HG02642 (cell line): ENCODE results near the gene ZNF880.
"Not testable (repeated sequence)": the region's sequence is repeated elsewhere in the genome, so short reads cannot be mapped to it uniquely, and the experiment has no call there.

Experiments
- ATAC-seq: cut with Tn5 transposase; IDR thresholded peaks from one replicate; pipeline ENCODE4 v1.9.1; 2021; ENCODE audit warnings: mild to moderate bottlenecking; ENCODE audit not compliant: unreplicated experiment, poor library complexity

ZNF880 gene

GRCh38 chr19:52369559-52370340 lies at the start of gene ZNF880:
TSS of gene ZNF880 (plus strand) at chr19:52369923. CDS start at chr19:52369966, 43 bp downstream.
- peak; percentile 91 for ATAC-seq

GRCh38 chr19:52322429-52322828 lies 47.3 kb upstream of the ZNF880 start:
- no peak for ATAC-seq

DNA sequence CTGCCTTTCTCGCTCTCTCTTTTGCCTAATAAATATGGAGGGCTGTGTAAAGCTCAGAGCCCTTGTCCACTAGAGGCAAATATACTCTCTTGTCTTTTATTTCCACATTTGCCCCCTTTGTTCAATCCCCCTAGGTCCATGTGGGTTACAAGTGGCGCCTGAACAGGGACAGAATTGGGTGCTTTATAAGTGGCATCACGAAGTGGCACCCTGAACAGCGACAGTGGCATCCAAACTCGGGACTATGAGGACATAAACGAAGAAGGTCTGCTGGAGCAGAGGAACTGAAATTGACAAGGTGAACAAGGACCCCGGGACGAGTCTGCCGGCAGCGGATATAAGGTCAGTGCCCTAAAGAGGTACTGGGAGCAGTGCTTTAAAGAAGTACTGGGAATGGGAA lies 38.0 kb upstream of the ZNF880 start:
- ATAC-seq, result no peak

GRCh38 chr19:52335768-52336116 lies 34.0 kb upstream of the ZNF880 start:
- ATAC-seq, result no peak

DNA sequence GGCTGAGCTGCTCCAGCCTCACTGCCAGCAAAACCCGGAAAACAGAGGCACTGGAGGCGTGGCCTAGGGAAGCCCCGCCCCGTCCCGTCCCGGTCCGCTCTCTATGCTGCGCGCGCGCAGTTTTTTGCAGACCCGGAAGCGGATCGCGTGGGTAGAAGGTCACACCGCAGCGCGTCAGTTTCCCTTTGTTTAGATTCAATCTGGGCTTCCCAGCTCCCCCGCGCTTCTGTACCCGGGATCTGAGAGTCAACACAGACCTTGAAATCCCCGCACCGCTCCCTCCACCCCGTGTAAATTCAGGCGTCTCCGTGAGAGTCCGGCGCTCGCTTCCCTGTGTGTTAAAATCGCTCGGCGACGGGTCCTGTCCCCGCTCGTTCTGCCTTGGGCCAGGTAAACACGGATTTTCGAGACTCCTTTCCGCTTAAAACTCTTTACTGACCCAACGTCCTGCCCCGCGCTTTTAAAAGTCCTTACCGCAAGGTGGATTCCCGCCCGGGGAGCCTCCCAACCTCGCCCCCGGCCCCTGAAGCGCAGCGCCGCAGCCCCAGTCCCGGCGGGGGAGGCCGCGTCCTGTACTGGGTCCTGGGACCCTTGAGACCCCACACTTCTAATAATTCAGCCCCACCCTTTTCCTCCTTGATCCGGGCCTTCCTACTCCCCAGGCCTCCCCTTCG lies 33.5 kb upstream of the ZNF880 start, which contains the start of gene ZNF610:
TSS of gene ZNF610 (plus strand) at position 127 of the 674 bp plus-strand sequence. CDS start 12,930 bp downstream, outside the sequence.
- ATAC-seq, result peak; percentile 81

DNA sequence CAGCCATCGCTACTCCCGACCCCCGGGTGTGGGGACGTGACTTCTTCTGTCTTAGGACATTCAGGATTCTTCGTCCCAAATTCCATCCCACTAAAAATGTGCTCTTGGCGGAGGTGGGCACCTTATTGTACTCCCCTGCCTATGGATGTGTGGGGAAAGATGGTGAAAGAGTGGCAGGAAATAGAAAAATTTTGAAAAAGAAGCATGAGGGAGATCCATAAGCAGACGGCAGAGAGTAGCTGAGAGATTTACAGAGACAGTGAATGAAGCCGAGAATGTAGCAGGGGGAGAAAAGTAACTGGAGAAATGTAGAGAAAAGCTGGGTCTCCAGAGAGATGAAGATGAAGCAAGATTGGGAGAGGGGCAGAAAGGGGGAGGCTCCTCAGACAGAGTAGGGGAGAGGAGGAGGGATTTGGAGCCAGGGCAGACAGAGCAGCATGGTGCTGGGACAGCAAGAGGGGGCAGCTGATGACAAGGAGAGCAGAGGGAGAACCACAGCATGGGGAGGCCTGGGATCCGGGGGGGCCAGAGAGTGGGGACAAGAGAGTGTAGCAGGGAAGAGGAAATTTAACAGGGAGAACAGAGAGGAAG lies 32.8 kb upstream of the ZNF880 start:
- ATAC-seq, result no peak

DNA sequence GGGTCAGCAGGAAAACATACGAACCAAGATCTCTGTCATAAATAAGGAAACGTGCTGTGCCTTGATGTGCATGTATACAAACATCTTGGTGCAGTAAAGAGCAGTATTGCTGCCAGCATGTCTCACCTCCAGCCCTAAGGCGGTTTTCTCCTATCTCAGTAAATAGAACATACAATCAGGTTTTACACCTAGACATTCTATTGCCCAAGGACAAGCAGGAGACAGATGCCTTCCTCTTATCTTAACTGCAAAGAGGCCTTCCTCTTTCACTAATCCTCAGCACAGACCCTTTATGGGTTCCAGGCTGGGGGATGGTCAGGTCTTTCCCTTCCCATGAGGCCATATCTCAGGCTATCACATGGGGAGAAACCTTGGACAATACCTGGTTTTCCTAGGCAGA lies 30.7 kb upstream of the ZNF880 start:
- not testable (repeated sequence) for ATAC-seq

DNA sequence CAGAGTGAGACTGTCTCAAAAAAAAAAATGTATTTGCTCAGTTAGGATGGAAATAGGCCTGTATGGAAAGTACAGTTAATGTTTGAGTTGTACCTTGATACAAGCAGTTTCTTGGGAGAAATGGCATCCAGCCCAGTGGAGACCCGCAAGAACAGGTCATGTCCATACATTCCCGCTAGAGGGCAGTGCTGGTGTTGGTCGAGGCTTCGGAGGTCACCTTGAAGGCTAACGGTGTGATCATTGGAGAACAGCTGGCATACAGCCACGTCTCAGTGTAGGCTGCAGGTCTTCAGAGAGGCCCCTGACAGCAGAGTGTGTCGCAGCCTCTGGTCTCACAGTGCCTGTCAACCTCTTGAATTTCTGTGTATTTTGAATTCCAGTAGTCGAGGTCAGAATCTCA lies 26.2 kb upstream of the ZNF880 start:
- no peak for ATAC-seq

- no peak for ATAC-seq
These were observed 24.6 kb upstream of the ZNF880 start for GRCh38 chr19:52345162-52345561.

- ATAC-seq, result no peak
These were observed 18.2 kb upstream of the ZNF880 start for GRCh38 chr19:52351512-52351911.

- no peak for ATAC-seq
These were observed 3.3 kb upstream of the ZNF880 start for GRCh38 chr19:52366414-52366824.

DNA sequence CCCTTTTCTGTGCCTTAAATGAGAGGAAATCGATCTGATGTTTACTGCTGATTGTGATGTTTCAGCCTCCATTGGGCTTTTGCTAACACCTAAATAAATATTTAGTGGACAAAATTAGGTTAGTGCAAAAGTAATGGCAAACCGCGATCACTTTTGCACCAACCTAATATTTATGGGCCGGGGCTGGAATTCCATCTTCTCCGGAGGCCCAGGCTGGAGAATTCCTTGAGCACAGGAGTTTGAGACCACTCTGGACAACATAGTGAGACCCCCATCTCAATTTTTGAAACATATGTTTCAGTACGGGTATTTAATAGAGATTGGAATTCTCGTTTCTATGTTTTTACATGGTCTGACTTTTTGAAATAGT lies 603 bp downstream of the ZNF880 start:
- ATAC-seq, result no peak

DNA sequence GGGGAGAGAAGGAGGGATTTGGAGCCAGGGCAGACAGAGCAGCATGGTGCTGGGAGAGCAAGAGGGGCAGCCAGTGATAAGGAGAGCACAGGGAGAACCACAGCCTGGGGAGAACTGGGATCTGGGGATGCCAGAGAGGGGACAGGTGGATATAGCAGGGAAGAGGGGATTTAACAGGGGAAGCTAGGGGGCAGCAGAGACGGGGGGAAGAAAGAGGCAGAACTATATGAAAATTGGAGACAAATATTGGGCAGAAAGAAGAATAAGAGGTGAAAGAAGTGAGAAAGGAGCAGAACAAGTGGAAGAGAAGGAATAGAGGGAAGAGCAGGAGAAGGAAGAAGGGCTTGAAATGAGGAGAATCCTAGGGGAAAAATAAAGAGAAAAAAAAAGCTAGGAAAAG lies 21.4 kb downstream of the ZNF880 start:
- no peak for ATAC-seq

DNA sequence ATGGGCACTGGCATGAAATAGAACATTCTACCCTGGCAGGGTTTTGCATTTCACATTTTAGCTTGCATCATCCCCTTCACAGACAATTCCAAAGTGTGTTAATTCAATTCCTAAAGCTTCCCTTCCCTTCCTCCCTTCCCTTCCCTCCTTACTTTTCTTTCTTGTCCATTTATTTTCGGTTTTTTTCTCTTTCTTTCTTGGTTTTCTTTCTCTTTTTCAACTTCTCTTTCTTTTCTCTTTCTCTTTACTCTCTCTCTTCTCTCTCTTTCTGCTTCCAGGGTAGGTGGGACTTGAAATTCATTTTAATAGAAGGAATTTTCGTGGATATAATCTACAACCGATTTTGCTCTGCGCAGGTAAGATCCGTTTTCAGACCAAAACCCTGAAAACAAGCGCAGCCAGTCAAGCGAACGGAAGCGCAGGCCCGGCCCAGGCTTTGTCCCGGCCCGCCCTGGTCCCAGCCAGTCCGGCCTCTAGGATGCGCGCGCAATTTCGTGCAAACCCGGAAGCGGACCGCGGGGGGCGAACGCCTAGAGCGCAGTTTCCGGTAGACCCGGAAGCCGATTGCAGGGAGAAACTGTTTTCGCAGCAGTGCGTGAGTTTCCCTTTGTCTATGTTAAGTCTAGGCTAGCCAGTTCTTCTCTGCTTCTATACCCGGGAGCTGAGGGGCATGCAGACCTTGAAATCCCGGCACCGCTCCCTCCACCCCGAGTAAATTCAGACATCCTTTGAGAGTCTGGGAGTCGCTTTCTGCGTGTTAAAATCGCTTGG lies 27.8 kb downstream of the ZNF880 start, which contains the start of gene ZNF528:
TSS of gene ZNF528 (plus strand) at position 540 of the 771 bp plus-strand sequence. CDS start 4,165 bp downstream, outside the sequence.
- peak; percentile 97 for ATAC-seq

- ATAC-seq, result peak; percentile 17
These were observed 28.3 kb downstream of the ZNF880 start for GRCh38 chr19:52398081-52398441.

DNA sequence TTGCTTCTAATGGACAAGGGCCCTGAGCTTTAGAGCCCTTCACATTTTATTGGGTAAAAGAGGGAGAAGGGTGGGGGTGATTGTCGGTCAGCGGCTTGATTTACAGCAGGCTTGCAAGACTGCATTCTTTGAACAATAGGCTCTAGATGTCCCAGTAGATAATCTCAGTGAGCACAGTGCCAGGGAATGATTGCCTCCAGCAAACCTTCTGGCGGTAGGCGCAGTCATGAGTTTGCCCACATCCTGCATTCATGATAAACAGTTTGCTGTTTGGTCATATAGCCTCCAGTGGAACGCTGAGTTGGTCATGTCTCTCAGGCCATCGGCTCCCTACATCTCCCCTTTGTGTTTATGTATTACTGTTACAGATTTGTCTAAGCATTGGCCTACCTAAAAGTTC lies 40.6 kb downstream of the ZNF880 start:
- ATAC-seq, result no peak

DNA sequence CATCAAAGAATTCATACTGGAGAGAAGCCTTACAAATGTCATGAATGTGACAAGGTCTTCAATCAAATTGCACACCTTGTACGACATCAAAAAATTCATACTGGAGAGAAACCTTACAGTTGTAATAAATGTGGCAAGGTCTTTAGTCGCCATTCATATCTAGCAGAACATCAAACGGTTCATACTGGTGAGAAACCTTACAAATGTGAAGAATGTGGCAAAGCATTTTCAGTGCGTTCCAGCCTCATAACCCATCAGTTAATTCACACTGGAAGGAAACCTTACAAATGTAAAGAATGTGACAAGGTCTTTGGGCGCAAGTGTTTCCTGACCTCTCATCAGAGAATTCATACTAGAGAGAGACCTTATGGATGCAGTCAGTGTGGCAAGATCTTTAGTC lies 46.0 kb downstream of the ZNF880 start:
- no peak for ATAC-seq

DNA sequence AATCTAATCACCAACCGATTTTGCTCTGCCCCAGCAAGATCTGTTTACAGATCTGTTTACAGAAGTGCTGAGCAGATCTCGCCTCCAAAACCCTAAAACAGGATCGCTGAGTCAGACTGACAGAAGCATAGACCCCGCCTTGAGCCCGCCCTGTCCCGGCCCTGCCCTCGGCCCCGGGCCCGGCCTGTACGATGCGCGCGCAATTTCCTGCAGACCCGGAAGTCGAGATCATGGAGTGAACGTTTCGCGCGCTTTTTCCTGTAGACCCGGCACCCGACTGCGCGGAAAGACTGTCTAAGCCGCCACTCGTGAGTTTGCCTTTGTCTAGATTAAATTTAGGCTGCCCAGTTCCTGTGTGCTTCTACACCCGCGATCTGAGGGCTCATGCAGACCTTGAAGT lies 59.2 kb downstream of the ZNF880 start, which contains the start of gene ZNF534:
TSS of gene ZNF534 (plus strand) at position 212 of the 400 bp plus-strand sequence. CDS start 2,327 bp downstream, outside the sequence.
- ATAC-seq, result no peak
